GM19239 (cell line): ENCODE measurements around the gene SLC25A39.
"Not testable (repeated sequence)": the region's sequence is repeated elsewhere in the genome, so short reads cannot be mapped to it uniquely, and the experiment has no call there.

Experiments used
- DNase-seq: peaks from one replicate; pipeline ENCODE4 v3.0.0; 2011; ENCODE audit warnings: low spot score; ENCODE audit not compliant: insufficient read length
- FAIRE-seq: peaks from 2 replicates; lab custom pipeline; 2011; peaks lifted over from hg19 to GRCh38; lab: Jason Lieb, UNC

Gene SLC25A39

GRCh38 chr17:44338702-44339101, 14.1 kb upstream of the SLC25A39 start:
- FAIRE-seq: no peak
- no peak for DNase-seq

GRCh38 chr17:44335968-44336367, 11.3 kb upstream of the SLC25A39 start:
- no peak for DNase-seq
- FAIRE-seq: no peak

DNA sequence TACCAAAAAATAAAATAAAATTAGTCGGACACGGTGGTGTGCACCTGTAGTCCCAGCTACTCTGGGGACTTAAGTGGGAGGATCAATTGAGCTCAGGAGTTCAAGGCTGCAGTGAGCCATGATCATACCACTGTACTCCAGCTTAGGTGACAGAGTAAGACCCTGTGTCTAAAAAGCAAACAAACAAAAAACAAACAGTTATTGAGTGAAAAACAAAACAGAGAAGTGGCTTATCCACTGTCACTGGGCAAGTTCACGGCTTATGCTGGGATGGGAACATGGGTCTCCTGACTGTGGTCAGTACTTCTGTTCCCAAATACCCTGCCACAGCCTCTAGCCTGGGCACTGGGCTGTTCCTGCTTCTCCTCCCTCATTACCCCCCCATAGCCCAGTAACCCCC, 10.9 kb upstream of the SLC25A39 start:
- no peak for FAIRE-seq
- no peak for DNase-seq

DNA sequence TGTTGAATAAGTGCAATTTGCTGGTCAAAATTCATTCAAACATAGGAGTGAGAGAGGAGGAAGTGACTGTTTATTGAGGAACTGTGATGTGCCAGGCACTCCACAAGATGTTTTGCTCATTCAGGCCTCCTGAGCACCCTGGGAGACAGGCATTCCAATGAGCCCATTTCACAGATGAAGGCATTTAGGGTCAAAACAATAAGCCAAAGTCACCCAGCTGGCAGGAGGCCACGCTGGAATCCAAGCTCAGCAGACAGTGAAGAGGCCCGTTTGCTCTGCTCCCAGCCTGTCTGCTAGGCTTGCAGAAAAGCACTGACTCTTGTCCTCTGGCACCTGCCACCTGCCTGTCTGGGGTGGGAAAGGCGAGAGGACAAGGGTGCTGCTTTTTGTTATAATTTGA, 10.1 kb upstream of the SLC25A39 start:
- FAIRE-seq (no peak), DNase-seq (no peak)

- no peak for FAIRE-seq
These were observed 9.7 kb upstream of the SLC25A39 start for GRCh38 chr17:44334315-44334714.

DNA sequence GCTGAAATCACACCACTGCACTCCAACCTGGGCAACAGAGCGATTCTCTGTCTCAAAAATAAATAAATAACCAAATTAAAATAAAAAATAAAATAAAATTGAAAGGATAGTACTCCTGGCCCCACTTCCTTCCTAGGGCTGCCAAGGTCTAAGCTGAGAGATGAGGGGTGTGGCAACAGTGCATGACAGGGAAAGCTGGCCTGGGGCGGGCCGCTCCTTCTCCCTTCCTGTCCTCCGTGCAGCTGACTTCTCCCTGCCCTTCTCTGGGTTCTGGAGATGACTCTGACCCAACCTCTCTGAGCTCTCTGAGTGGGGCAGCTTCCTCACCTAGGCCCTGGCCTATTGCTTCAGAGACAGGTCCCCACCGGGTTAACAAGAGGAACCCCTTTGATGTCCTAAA, 8.7 kb upstream of the SLC25A39 start:
- FAIRE-seq (no peak), DNase-seq (no peak)

More at GRCh38 chr17:44334315-44334714, 9.7 kb upstream of the SLC25A39 start:
- no peak for DNase-seq

- DNase-seq (peak; percentile 68), FAIRE-seq (peak; percentile 94)
These were observed 6.7 kb upstream of the SLC25A39 start for GRCh38 chr17:44331249-44331760.

DNA sequence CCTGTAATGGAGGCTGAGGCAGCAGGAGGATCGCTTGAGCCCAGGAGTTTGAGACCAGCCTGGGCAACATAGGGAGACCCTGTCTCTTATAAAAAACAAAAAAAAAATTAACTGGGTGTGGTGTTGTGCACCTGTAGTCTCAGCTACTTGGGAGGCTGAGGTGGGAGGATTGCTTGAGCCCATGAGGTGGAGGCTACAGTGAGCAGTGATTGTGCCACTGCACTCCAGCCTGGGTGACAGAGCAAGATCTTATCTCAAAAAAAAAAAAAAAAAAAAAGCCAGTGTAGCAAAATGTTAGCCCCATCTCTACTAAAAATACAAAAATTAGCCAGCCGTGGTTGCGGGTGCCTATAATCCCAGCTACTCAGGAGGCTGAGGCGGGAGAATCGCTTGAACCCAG, 5.6 kb upstream of the SLC25A39 start:
- DNase-seq, FAIRE-seq: not testable (repeated sequence)

DNA sequence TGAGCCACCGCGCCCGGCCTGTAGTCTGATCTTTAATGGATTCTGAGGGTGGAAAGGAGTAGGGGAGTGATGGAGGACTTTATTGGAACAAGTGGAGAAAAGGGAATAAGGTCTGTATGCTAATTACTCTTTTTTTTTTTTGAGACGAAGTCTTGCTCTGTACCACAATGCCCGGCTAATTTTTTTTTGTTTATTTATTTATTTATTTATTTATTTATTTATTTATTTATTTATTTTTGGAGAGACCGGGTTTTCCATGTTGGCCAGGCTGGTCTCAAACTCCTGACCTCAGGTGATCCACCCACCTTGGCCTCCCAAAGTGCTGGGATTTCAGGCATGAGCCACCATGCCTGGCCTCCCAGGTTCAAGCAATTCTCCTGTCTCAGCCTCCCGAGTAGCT, 4.9 kb upstream of the SLC25A39 start:
- FAIRE-seq, DNase-seq: not testable (repeated sequence)

GRCh38 chr17:44327715-44328449, 3.3 kb upstream of the SLC25A39 start:
- FAIRE-seq (no peak), DNase-seq (no peak)

GRCh38 chr17:44326861-44327444, 2.3 kb upstream of the SLC25A39 start:
- FAIRE-seq: peak; percentile 45

DNA sequence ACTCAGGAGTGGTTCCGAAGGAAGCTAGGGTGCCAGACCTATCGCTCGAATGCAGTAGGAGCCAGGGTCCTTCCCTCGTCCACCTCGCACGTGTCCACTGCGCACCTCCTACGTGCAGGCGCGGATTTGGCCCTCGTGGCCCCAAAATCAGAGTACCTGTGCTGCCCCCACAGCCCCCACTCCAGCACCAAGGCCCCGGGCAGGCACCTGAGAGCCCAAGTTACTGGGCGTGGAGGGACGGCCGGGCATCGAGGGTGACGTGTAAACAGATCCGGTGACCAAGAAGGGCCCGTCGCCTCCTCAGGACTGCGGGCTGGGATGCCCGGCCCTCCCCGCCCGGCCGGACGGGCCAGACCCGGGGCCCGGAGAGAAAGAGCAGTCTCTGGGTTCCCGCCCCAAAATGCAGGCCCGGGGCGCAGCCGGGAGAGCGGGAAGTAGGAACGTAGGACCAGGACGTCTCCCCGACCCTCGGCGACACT, 492 bp downstream of the SLC25A39 start:
- DNase-seq (no peak), FAIRE-seq (no peak)

More at GRCh38 chr17:44326861-44327444, 2.3 kb upstream of the SLC25A39 start:
- peak; percentile 92 for DNase-seq

- DNase-seq (no peak), FAIRE-seq (no peak)
These were observed 1.1 kb downstream of the SLC25A39 start for GRCh38 chr17:44323359-44324091.

DNA sequence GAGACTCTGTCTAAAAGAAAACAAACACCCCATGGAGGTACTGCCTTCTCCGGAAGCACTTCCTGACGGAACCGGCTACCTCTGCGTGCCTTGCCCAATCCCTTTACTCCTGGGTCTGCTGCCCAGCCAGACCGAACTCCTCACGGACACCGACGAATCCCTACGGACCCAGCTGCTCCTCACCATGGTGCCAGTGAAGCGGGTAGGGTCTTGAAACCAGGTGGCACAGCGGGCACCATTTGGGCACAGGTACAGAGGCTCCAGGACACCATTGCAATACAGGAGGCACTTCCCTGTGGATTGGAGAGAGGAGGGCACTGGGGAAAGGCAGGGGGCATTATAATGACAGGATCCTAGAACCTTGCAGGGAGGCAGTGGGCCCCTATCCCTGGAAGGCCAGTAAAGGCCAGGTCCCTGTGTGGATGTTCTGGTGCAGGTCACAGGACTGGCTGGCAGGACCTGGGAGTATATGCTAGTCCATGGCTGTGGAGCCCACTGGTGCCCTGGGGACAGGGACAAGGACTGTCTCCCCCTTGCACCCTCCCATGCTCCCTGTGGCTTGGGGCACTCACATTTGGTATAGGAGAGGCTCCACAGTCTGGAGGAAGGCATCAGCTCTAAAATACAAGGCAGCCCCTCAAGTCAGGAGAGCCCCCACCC, 2.3 kb downstream of the SLC25A39 start:
- no peak for FAIRE-seq

GRCh38 chr17:44321246-44322120, 3.1 kb downstream of the SLC25A39 start:
- DNase-seq (no peak), FAIRE-seq (no peak)

More for the DNA sequence above, 2.3 kb downstream of the SLC25A39 start:
- no peak for DNase-seq

DNA sequence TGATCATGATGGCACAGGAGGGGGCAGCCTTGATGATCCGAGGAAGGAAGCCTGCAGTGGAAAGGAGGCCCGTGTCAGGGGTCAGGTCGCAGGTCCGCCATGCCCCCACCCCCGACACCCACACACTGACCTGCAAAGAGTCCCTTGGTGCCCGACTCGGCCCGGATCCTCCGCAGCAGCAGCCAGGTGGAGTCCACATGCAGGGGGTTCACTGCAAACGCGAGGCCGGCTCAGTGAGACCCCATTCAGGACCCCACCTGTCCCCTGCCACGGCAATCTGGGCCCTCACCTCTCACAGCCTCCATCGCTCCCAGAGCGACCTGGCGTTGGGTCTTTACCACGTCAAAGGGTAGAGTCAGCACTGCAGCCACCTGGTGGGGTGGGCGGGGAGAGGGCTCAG, 4.6 kb downstream of the SLC25A39 start:
- FAIRE-seq: no peak
- DNase-seq: no peak

- DNase-seq (no peak), FAIRE-seq (no peak)
These were observed 6.3 kb downstream of the SLC25A39 start for GRCh38 chr17:44318077-44318892.

GRCh38 chr17:44317545-44317944, 7.1 kb downstream of the SLC25A39 start:
- no peak for DNase-seq
- FAIRE-seq: no peak
